ENCODE data around the gene TXNRD2.
A peak's percentile ranks its signal among the peaks of the same experiment; 100 is the strongest.

GRCh38 chr22:19869497-19870152, 72.0 kb downstream of the TXNRD2 start:
- TF ChIP-seq RAD21 (IDR thresholded peaks at IDR 0.05; ENCODE audit: low read depth) (peak; percentile 21; the same call in 1 of the 2 replicates), EP300 (IDR thresholded peaks at IDR 0.05; ENCODE audit: borderline replicate concordance) (no peak), YY1 (IDR thresholded peaks at IDR 0.05; ENCODE audit: low read depth) (no peak)

All from Ishikawa (cell line).